ENCODE data around the gene SLC4A11. TPM values are rescaled to one million over a fixed set of nuclear protein-coding genes. Genes with fewer than 3 reads are reported as not detected.

SLC4A11 gene
- total RNA-seq, 1 experiment from 2014 or later = 1.1 TPM

DNA sequence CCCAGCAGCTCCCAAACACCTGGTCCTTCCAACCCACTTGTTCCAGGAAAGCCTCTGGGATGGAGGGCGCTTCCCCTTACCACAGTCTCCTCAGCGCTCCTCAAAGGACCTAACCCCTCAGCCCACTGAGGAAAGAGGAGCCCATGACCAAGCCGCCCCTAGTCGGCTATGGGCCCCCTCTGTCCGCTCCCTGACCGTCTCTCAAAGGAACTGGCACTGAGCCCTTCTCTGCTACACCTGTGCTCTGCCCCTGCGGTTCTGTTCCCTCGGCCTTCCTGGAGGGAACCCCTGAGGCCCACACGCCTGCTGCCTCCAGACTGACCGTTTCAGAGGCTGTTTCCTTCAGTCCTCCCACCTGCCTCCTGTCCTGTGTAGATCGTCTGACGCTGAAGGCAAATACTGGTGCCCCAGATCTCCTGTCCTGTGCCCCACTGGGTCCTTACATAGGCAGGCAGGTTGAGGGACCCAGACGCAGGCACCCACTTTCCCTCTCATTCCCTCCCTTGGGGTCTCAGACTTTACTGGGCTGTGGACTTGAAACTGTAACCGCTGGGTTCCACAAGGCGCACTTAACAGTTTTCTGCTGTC is 1.9 kb upstream of the SLC4A11 start:
- Histone ChIP-seq H3K4me1 (ENCODE audit: insufficient read depth, low read length, poor library complexity, severe bottlenecking) (peaks cover 9% of the 10 kb centered on the region), H3K27me3 (replicated peaks; ENCODE audit: insufficient read depth, low read depth, low read length, poor library complexity) (peaks cover 44% of the 10 kb centered on the region), H3K9me3 (ENCODE audit: low read depth, low read length, poor library complexity, severe bottlenecking) (no peaks in the 10 kb centered on the region), H3K36me3 (ENCODE audit: insufficient read depth, low read length, poor library complexity, severe bottlenecking) (no peaks in the 10 kb centered on the region), H3K4me3 (ENCODE audit: low read depth, low read length, poor library complexity, severe bottlenecking) (no peak overlapping the region), H3K27ac (ENCODE audit: low read depth, low read length, poor library complexity, severe bottlenecking) (no peak overlapping the region)
- intact Hi-C loops (cut with micrococcal nuclease; ENCODE audit: unreplicated experiment) = no loop called here
- BruUV-seq (replicated peaks) = no TSS peak
- DNase-seq (ENCODE audit: low spot score) = no peak
- ChIA-PET POLR2A (ENCODE audit: low non-redundant PET) (no interaction called here), CTCF (no interaction called here)
- no peak for TF ChIP-seq EZH2 (IDR thresholded peaks at IDR 0.05; ENCODE audit: borderline replicate concordance, low read depth, low read length, poor library complexity, severe bottlenecking)
- no peak for TF ChIP-seq CTCF (conservative IDR thresholded peaks at IDR 0.05; ENCODE audit: low read depth, low read length)

DNA sequence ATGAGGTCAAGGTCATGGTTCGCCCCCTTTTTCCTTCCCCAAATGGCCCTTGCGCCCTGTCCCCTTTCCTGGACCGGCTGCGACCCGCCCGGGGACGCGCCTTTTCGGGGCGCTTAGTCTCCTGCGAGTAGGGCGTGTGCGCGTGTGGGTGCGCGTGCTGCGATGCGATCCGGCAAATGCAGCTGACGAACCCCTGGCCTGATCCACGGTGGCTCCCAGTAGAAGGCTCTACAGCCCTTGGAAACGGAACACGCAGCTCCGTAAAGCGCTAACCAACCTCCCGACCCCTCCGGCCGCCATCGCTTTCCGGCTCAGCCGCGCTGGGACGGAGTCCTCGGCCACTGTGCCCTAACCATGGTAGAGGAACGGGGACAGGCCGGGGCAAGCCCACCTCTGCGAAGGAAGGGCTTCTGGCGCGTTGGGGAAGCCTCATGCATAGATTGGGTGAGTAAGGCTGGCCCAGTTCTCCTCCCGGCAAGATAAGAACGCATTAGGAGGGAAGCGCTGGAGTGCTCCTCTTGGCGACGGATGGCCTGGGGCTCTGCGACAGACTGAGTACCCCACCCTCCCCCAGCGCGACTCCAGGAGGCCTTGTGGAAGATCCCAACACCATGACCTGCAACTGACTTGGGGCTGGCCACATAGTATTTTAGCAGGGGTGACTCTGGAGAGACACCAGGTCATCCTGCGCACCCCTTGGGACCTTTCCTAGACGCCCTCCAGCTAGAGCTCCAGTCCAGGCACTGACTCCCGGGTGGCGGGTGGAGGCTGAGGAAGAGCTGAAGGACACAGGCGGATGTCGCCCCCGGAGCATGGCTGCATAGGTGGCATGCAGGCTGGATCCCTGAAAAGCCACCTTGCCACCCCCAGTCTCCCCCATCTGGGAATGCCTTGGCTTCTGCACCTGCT is 1.1 kb upstream of the SLC4A11 start:
- no peaks in the 10 kb centered on the region for H3K9me3 ChIP-seq (ENCODE audit: low read depth, low read length, poor library complexity, severe bottlenecking)
- BruUV-seq (replicated peaks) = no TSS peak
- no peaks in the 10 kb centered on the region for H3K36me3 ChIP-seq (ENCODE audit: insufficient read depth, low read length, poor library complexity, severe bottlenecking)
- CTCF ChIA-PET = interaction anchor here (0.6 to 0.8 kb wide), 2 partner anchors 77 to 136 kb away, joined by 3 to 8 read pairs; no protein-coding TSS in a partner anchor
- POLR2A ChIA-PET (ENCODE audit: low non-redundant PET) = no interaction called here
- no peak overlapping the region for H3K27ac ChIP-seq (ENCODE audit: low read depth, low read length, poor library complexity, severe bottlenecking)
- H3K4me1 ChIP-seq (ENCODE audit: insufficient read depth, low read length, poor library complexity, severe bottlenecking) = peaks cover 9% of the 10 kb centered on the region
- peak; percentile 35 for TF ChIP-seq EZH2 (IDR thresholded peaks at IDR 0.05; ENCODE audit: borderline replicate concordance, low read depth, low read length, poor library complexity, severe bottlenecking)
- no peak for TF ChIP-seq CTCF (conservative IDR thresholded peaks at IDR 0.05; ENCODE audit: low read depth, low read length)
- no peak for DNase-seq (ENCODE audit: low spot score)
- intact Hi-C loops (cut with micrococcal nuclease; ENCODE audit: unreplicated experiment) = no loop called here
- H3K4me3 ChIP-seq (ENCODE audit: low read depth, low read length, poor library complexity, severe bottlenecking) = peak overlapping the region; percentile 48
- H3K27me3 ChIP-seq (replicated peaks; ENCODE audit: insufficient read depth, low read depth, low read length, poor library complexity) = peaks cover 44% of the 10 kb centered on the region

- DNase-seq (ENCODE audit: low spot score) = peak; percentile 50
- H3K9me3 ChIP-seq (ENCODE audit: low read depth, low read length, poor library complexity, severe bottlenecking) = no peaks in the 10 kb centered on the region
- intact Hi-C loops (cut with micrococcal nuclease; ENCODE audit: unreplicated experiment) = no loop called here
- peaks cover 44% of the 10 kb centered on the region for H3K27me3 ChIP-seq (replicated peaks; ENCODE audit: insufficient read depth, low read depth, low read length, poor library complexity)
- H3K27ac ChIP-seq (ENCODE audit: low read depth, low read length, poor library complexity, severe bottlenecking) = no peak overlapping the region
- BruUV-seq (replicated peaks) = no TSS peak
- ChIA-PET CTCF (interaction anchor here (0.6 to 0.7 kb wide), 2 partner anchors 19 to 48 kb away, joined by 3 read pairs; no protein-coding TSS in a partner anchor), POLR2A (ENCODE audit: low non-redundant PET) (no interaction called here)
- H3K36me3 ChIP-seq (ENCODE audit: insufficient read depth, low read length, poor library complexity, severe bottlenecking) = no peaks in the 10 kb centered on the region
- TF ChIP-seq EZH2 (IDR thresholded peaks at IDR 0.05; ENCODE audit: borderline replicate concordance, low read depth, low read length, poor library complexity, severe bottlenecking) (no peak), CTCF (conservative IDR thresholded peaks at IDR 0.05; ENCODE audit: low read depth, low read length) (no peak)
- peaks cover 9% of the 10 kb centered on the region for H3K4me1 ChIP-seq (ENCODE audit: insufficient read depth, low read length, poor library complexity, severe bottlenecking)
- H3K4me3 ChIP-seq (ENCODE audit: low read depth, low read length, poor library complexity, severe bottlenecking) = peak overlapping the region; percentile 48
Observed at GRCh38 chr20:3238616-3239025, 369 bp downstream of the SLC4A11 start.

Measured in A673 (cell line).